Hepatocyte (in vitro differentiated cells): ENCODE data around the gene RNASEL.

Experiments
- CTCF ChIP-seq: fragments of 200-600 bp; sonication (generic); IDR thresholded peaks from 2 replicates; pipeline ENCODE4 v1.5.1; 2016; ENCODE audit warnings: antibody characterized with exemption, mild to moderate bottlenecking; ENCODE audit not compliant: poor library complexity
- EZH2 ChIP-seq: fragments of 200-600 bp; sonication (generic); IDR thresholded peaks from 2 replicates; pipeline ENCODE4 v1.6.1; 2016; ENCODE audit warnings: antibody characterized with exemption, mild to moderate bottlenecking, borderline replicate concordance
- EZH2phosphoT487 ChIP-seq: fragments of 200-600 bp; sonication (generic); IDR thresholded peaks from one replicate; pipeline ENCODE4 v1.6.1; 2018; ENCODE audit warnings: antibody characterized with exemption, mild to moderate bottlenecking, low read depth, moderate library complexity; ENCODE audit not compliant: unreplicated experiment, severe bottlenecking

DNA sequence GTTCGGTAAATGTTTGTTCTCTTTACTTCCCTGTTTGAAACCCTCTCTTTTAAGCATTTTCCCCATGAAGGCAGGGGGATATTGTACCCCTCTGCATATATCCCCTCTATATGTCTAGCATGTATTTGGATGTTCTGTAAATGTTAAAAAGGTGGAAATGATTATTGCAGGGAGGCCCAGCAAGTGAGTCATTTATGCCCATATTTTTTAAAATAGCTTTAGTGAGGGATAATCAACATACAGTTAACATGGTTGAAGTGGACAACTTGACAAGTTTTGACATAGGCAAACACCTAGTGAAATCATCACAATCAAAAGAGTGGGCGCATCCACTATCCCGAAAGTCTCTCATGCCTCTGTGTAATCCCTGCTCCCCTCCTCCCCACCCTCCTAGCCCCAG is 36.0 kb upstream of the RNASEL start:
- no peak for TF ChIP-seq CTCF
- no peak for TF ChIP-seq EZH2phosphoT487
- TF ChIP-seq EZH2: no peak
